HL-60/S4 treated with phorbol 12-myristate 13-acetate at 8.2 ng/mL for 4 days and 3 days (cell line): ENCODE data around the gene HNRNPA1.
"Not testable (repeated sequence)": the region's sequence is repeated elsewhere in the genome, so short reads cannot be mapped to it uniquely, and the experiment has no call there.

Source experiments
- in situ Hi-C: fragments of 300-500 bp; cut with MboI; formaldehyde crosslinking; loops from 2 replicates; pipeline ENCODE4 v1.15.0; 2022; ENCODE audit warnings: low sequenced_read_pairs

The HNRNPA1 gene

DNA sequence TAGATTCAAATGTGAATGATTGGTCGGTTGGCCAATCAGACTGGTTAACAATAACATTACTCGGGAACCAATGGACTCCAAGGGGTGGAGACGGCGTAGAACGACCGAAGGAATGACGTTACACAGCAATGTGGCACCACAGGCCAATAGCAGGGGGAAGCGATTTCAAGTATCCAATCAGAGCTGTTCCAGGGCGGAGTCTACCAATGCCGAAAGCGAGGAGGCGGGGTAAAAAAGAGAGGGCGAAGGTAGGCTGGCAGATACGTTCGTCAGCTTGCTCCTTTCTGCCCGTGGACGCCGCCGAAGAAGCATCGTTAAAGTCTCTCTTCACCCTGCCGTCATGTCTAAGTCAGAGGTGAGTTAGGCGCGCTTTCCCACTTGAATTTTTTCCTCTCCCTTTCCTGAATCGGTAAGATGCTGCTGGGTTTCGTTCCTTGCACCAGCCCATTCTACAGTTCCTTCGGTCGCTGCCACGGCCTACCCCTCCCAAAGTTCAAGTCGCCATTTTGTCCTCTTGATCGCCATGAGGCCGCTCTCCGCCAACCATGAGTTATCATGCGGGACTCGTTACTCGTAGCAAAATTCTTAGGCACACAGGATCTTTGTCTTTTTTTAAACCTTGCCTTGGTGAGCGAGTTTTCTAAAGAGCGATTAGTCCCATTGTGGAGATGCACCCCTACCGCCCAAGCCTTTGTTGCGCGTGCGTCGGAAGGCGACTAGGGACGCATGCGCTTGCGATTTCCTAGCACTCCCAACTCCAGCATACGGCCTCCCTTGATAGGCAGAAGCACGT lies at the start of gene HNRNPA1:
HNRNPA1 (plus strand) TSS at position 259 of the 793 bp plus-strand sequence; CDS start at position 341, 82 bp downstream.
- in situ Hi-C loops = no loop called here

DNA sequence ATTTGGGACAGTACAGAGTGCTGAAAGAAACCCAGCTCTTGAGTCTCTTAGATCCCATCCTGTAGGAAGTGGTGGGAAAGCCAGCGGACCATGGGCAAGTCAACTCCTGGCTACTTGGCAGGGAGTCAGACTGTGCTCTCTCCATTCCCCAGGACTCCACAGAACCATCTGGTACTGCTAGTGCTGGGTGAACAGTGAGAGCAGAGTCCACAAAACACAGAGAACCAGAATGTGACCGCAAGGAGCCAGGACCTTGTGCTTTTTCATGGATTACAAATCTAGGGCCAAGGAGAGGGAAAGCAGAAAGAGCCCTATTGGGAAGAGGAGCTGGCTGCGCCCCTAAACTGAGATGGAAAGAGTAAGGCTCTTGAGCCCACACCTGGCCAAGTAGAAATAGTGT lies 49.3 kb upstream of the HNRNPA1 start:
- in situ Hi-C loops = not testable (repeated sequence)

DNA sequence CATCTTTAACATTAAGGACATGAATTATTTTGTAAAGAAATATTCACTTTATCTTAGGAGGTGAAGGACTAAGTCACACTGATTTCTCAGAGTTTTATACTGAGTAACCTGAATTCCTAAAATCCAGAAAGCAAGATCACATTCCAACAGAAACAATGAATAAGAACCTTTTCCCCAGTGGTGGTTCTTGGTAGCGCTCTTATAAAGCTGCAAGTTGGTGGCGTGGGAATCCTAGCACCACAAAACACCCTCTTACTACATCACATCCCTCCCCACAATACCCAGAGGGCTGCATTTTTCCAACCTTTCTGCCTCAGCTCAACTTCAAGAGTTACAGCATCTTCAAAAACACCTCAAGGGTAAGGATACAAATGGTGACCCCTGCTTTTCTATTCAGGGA lies 47.7 kb upstream of the HNRNPA1 start:
- in situ Hi-C loops = no loop called here

GRCh38 chr12:54238531-54238930 lies 42.0 kb upstream of the HNRNPA1 start:
- in situ Hi-C loops = no loop called here

DNA sequence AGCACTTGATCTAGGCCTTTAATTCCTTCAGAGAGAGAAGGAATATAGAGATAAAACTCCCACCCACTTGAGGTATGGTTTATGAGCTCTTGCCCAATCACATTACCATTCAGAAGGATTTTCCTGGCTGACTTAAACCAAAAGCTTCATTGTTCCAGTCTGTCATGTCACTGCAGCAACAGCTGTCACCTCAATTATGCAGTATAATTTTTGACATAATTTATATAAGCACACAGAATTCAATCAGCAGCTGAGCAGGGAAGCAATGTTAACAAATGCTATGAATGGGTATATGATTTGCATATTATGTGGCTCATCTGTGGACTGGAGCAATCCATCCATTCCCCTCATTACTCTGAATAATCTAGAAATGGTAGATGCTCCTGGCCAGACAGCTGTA lies 40.9 kb upstream of the HNRNPA1 start:
- in situ Hi-C loops = no loop called here

GRCh38 chr12:54240129-54240528 lies 40.4 kb upstream of the HNRNPA1 start:
- in situ Hi-C loops = no loop called here

GRCh38 chr12:54240971-54241588 lies 39.4 kb upstream of the HNRNPA1 start:
- in situ Hi-C loops = no loop called here

- in situ Hi-C loops = no loop called here
Measured at GRCh38 chr12:54246011-54246641, 34.4 kb upstream of the HNRNPA1 start.

GRCh38 chr12:54249489-54249888 lies 31.0 kb upstream of the HNRNPA1 start:
- in situ Hi-C loops = no loop called here

DNA sequence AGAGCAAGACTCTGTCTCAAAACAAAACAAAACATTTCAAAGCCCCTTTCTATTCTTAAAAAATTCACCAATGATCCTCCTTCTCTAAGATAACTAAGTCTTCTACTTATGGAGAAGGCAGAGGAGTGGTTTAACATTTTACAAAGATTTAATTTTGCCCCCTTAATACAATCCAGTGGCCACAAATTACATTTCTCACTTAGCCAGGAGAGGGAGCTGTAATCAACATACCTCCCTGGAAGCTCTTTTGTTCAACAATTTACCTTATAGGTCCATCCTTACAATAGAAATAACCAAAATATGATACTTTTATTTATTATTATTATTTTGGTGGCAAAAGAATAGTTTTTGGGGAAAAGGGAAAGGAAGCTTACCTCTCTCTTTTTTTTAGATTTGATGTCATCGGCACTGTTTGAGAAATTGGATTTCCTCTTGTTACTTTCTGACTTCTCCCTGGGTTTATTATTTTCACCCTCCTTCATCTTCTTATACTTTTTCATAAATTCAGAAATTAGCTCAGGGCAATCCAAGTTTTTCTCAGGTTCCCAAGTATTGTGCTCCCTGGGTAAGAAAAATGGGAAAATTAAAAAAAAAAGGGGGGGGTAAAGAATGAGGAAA lies 28.8 kb upstream of the HNRNPA1 start:
- in situ Hi-C loops = no loop called here

- in situ Hi-C loops = no loop called here
Measured at GRCh38 chr12:54253240-54253639, 27.3 kb upstream of the HNRNPA1 start.

DNA sequence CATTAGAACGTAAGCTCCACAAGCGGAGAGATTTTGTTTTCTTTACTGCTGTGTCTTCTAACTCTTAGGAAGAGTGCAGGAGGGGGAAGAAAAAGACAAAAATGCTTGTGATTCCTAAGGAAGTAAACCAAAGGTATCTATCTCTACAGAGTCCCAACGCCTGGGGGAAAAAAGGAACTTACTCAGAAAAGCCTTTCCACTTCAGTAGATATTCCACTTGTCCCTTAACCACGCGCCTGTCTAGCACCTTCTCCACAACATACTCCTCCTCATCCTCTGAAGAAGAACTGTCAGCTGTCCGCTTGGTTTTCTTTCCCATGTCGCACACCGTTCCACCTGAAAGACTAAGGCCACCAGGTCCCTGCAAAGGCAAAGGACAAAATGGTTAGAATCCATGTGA lies 23.2 kb upstream of the HNRNPA1 start:
- in situ Hi-C loops = no loop called here

- in situ Hi-C loops = no loop called here
Measured at GRCh38 chr12:54258201-54258681, 22.3 kb upstream of the HNRNPA1 start.

- in situ Hi-C loops = no loop called here
Measured at GRCh38 chr12:54259194-54260011, 21.1 kb upstream of the HNRNPA1 start.

GRCh38 chr12:54261815-54262402 lies 18.6 kb upstream of the HNRNPA1 start:
- in situ Hi-C loops = no loop called here

DNA sequence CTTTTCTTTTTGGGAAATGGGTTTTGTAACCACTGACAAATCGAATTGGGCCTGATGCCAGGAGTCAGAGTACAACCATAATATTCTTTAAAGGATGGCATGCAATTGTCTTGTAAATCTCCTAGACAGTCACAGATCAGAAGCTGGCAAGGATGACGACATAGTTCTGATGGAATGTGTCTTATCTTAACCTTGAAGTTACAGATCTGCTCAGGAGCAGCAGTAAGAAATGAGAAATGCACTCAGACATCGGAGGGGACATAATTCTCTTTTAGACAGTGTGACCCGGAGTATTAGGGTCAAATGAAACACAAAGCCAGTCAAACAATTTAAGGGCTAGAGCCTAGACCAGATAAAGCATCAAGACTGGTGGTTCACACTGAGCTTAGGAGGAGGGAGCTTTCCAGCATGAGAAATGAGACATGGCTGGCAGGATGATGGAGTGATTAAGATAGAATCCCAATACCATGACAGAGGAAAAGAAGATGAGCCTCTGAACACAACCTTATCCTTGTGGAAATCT lies 18.1 kb upstream of the HNRNPA1 start:
- in situ Hi-C loops = no loop called here

GRCh38 chr12:54265364-54265812 lies 15.1 kb upstream of the HNRNPA1 start:
- in situ Hi-C loops = no loop called here

GRCh38 chr12:54266852-54267251 lies 13.7 kb upstream of the HNRNPA1 start:
- in situ Hi-C loops = no loop called here

GRCh38 chr12:54270345-54270744 lies 10.2 kb upstream of the HNRNPA1 start:
- in situ Hi-C loops = no loop called here

GRCh38 chr12:54272214-54272613 lies 8.3 kb upstream of the HNRNPA1 start:
- in situ Hi-C loops = no loop called here
